Vagina (tissue), 2 donors: Measurements from ENCODE around the gene C1orf146. TPM values are rescaled to one million over a fixed set of nuclear protein-coding genes. Genes with fewer than 3 reads are reported as not detected.
"Not testable (repeated sequence)": the region's sequence is repeated elsewhere in the genome, so short reads cannot be mapped to it uniquely, and the experiment has no call there.

Experiments used
- DNase-seq, 2 donors: peaks; one replicate each; pipeline ENCODE4 v3.0.0-alpha.2; 2017; ENCODE audit errors: extremely low spot score in 2 of 2
- H3K27ac ChIP-seq: fragments of 200-600 bp; sonication (generic); one replicate; pipeline ENCODE4 v1.5.1; 2019
- H3K27me3 ChIP-seq: fragments of 200-600 bp; sonication (generic); one replicate; pipeline ENCODE4 v1.5.1; 2019
- H3K36me3 ChIP-seq, 2 donors: fragments of 200-600 bp; sonication (generic); one replicate each; pipeline ENCODE4 v1.5.1; 2017 to 2019
- H3K4me1 ChIP-seq: fragments of 200-600 bp; sonication (generic); one replicate; pipeline ENCODE4 v1.5.1; 2019
- H3K4me3 ChIP-seq, 2 donors: fragments of 200-600 bp; sonication (generic); 1 replicate in 1 of 2; 2 replicates in 1 of 2; pipeline ENCODE4 v1.5.1; 2016 to 2019
- H3K9me3 ChIP-seq: fragments of 200-600 bp; sonication (generic); one replicate; pipeline ENCODE4 v1.5.1; 2019
- CTCF ChIP-seq, 3 experiments: fragments of 450-650 bp in 2 of 3; fragments of 200-600 bp in 1 of 3; sonication (generic) in 1 of 3; IDR thresholded peaks; one replicate each; pipeline ENCODE4 v1.5.1; 2017 to 2019; ENCODE audit warnings: antibody characterized with exemption in 3 of 3, mild to moderate bottlenecking in 2 of 3, moderate library complexity in 2 of 3
- POLR2A ChIP-seq, 2 donors: fragments of 450-650 bp; IDR thresholded peaks; one replicate each; pipeline ENCODE4 v1.6.1; 2017; ENCODE audit warnings: antibody characterized with exemption in 2 of 2, mild to moderate bottlenecking in 2 of 2, moderate library complexity in 2 of 2
- POLR2AphosphoS5 ChIP-seq, 2 donors: sonication (generic); formaldehyde crosslinking; IDR thresholded peaks; one replicate each; pipeline ENCODE4 v1.9.0; 2017; ENCODE audit warnings: antibody characterized with exemption in 2 of 2, mild to moderate bottlenecking in 2 of 2, low read depth in 1 of 2; ENCODE audit not compliant: insufficient read depth in 1 of 2
- intact Hi-C: fragments of 100-400 bp; cut with DNase I; formaldehyde crosslinking; loops from one replicate; pipeline ENCODE4 v1.15.1; 2023
- total RNA-seq: library from RNA; depleted of rRNA; stranded (reverse); fragments of >200 nt; gene quantifications from one replicate; pipeline ENCODE4 v1.2.3, GENCODE V29; 2016

Gene C1orf146
- total RNA-seq, 1 donor from 2014 or later = not detected

- H3K36me3 ChIP-seq = peaks cover 0 to 5% of the 10 kb centered on the region in 2 donors
- TF ChIP-seq POLR2AphosphoS5 (IDR thresholded peaks at IDR 0.05; ENCODE audit: insufficient read depth in 1 of 2, low read depth in 1 of 2) (no peak), CTCF (IDR thresholded peaks at IDR 0.05) (no peak), POLR2A (IDR thresholded peaks at IDR 0.05) (no peak)
- intact Hi-C loops = no loop called here
Observed at GRCh38 chr1:92273039-92273438, 55.3 kb downstream of the C1orf146 start.

GRCh38 chr1:92274939-92275338 is 57.2 kb downstream of the C1orf146 start:
- H3K27ac ChIP-seq = no peak overlapping the region
- peaks cover 0 to 11% of the 10 kb centered on the region in 2 donors for H3K36me3 ChIP-seq
- no peaks in the 10 kb centered on the region for H3K9me3 ChIP-seq
- no peaks in the 10 kb centered on the region for H3K4me1 ChIP-seq
- DNase-seq = no peak
- TF ChIP-seq CTCF (IDR thresholded peaks at IDR 0.05) (no peak), POLR2AphosphoS5 (IDR thresholded peaks at IDR 0.05; ENCODE audit: insufficient read depth in 1 of 2, low read depth in 1 of 2) (no peak), POLR2A (IDR thresholded peaks at IDR 0.05) (no peak)
- no peak overlapping the region for H3K4me3 ChIP-seq
- intact Hi-C loops = loop anchor here (5.0 kb wide), 1 partner anchor 37 kb away; no protein-coding TSS in a partner anchor
- no peaks in the 10 kb centered on the region for H3K27me3 ChIP-seq

More at GRCh38 chr1:92273039-92273438, 55.3 kb downstream of the C1orf146 start:
- Histone ChIP-seq H3K9me3 (no peaks in the 10 kb centered on the region), H3K4me3 (no peak overlapping the region), H3K4me1 (no peaks in the 10 kb centered on the region), H3K27ac (no peak overlapping the region), H3K27me3 (no peaks in the 10 kb centered on the region)
- no peak for DNase-seq

GRCh38 chr1:92276082-92276481 is 58.4 kb downstream of the C1orf146 start:
- DNase-seq = no peak
- Histone ChIP-seq H3K9me3 (no peaks in the 10 kb centered on the region), H3K4me1 (no peaks in the 10 kb centered on the region), H3K4me3 (no peak overlapping the region), H3K27ac (no peak overlapping the region), H3K27me3 (no peaks in the 10 kb centered on the region), H3K36me3 (peaks cover 0 to 17% of the 10 kb centered on the region in 2 donors)
- TF ChIP-seq POLR2AphosphoS5 (IDR thresholded peaks at IDR 0.05; ENCODE audit: insufficient read depth in 1 of 2, low read depth in 1 of 2) = no peak
- no peak for TF ChIP-seq CTCF (IDR thresholded peaks at IDR 0.05)
- TF ChIP-seq POLR2A (IDR thresholded peaks at IDR 0.05) = no peak
- intact Hi-C loops = loop anchor here (5.0 kb wide), 1 partner anchor 36 kb away; no protein-coding TSS in a partner anchor

- H3K4me1 ChIP-seq = no peaks in the 10 kb centered on the region
- intact Hi-C loops = loop anchor here (5.0 kb wide), 1 partner anchor 35 kb away; no protein-coding TSS in a partner anchor
- no peaks in the 10 kb centered on the region for H3K9me3 ChIP-seq
- no peak overlapping the region for H3K27ac ChIP-seq
- no peak overlapping the region for H3K4me3 ChIP-seq
- DNase-seq = no peak
- TF ChIP-seq CTCF (IDR thresholded peaks at IDR 0.05) (no peak), POLR2A (IDR thresholded peaks at IDR 0.05) (no peak), POLR2AphosphoS5 (IDR thresholded peaks at IDR 0.05; ENCODE audit: insufficient read depth in 1 of 2, low read depth in 1 of 2) (no peak)
- H3K36me3 ChIP-seq = peaks cover 0 to 22% of the 10 kb centered on the region in 2 donors
- no peaks in the 10 kb centered on the region for H3K27me3 ChIP-seq
Observed at GRCh38 chr1:92277105-92277723, 59.5 kb downstream of the C1orf146 start.

- not testable (repeated sequence) for H3K4me1 ChIP-seq, H3K27ac ChIP-seq, H3K27me3 ChIP-seq, H3K4me3 ChIP-seq, H3K9me3 ChIP-seq, DNase-seq
- peaks cover 0 to 22% of the 10 kb centered on the region in 2 donors for H3K36me3 ChIP-seq
- intact Hi-C loops = loop anchor here (5.0 to 10.0 kb wide), 2 partner anchors 33 to 775 kb away; partner anchors contain the start of gene CDC7
Observed at GRCh38 chr1:92279781-92280180, 62.1 kb downstream of the C1orf146 start.

GRCh38 chr1:92281411-92281810 is 63.7 kb downstream of the C1orf146 start:
- intact Hi-C loops = loop anchor here (10.0 kb wide), 1 partner anchor 777 kb away; the partner anchor contains the start of gene CDC7
- peaks cover 0 to 22% of the 10 kb centered on the region in 2 donors for H3K36me3 ChIP-seq
- H3K4me3 ChIP-seq, DNase-seq, H3K27ac ChIP-seq, H3K27me3 ChIP-seq, H3K9me3 ChIP-seq, H3K4me1 ChIP-seq: not testable (repeated sequence)
